Neural progenitor cell (in vitro differentiated cells): Measurements from ENCODE around the gene NSUN2. TPM values are rescaled to one million over a fixed set of nuclear protein-coding genes. Genes with fewer than 3 reads are reported as not detected.

ENCODE experiments used
- DNase-seq: peaks from one replicate; pipeline ENCODE4 v3.0.0-alpha.2; 2016; ENCODE audit warnings: low spot score
- H2AFZ ChIP-seq: fragments of 200-600 bp; sonication (generic); replicated peaks from 2 replicates; pipeline ENCODE4 v1.6.1; 2016; ENCODE audit warnings: antibody characterized with exemption
- H3F3A ChIP-seq: fragments of 200-600 bp; sonication (generic); 2 replicates; pipeline ENCODE4 v1.6.1; 2016; ENCODE audit warnings: antibody characterized with exemption, low read depth
- H3K27ac ChIP-seq: fragments of 200-600 bp; sonication (generic); 2 replicates; pipeline ENCODE4 v1.5.1; 2016; ENCODE audit warnings: mild to moderate bottlenecking
- H3K27me3 ChIP-seq: fragments of 200-600 bp; sonication (generic); 2 replicates; pipeline ENCODE4 v1.6.1; 2016; ENCODE audit warnings: mild to moderate bottlenecking, moderate library complexity
- H3K36me3 ChIP-seq: fragments of 200-600 bp; sonication (generic); 2 replicates; pipeline ENCODE4 v1.5.1; 2016
- H3K4me1 ChIP-seq: fragments of 200-600 bp; sonication (generic); 2 replicates; pipeline ENCODE4 v1.6.1; 2016; ENCODE audit warnings: mixed run types
- H3K4me2 ChIP-seq: fragments of 200-600 bp; sonication (generic); 2 replicates; pipeline ENCODE4 v1.6.1; 2016
- H3K4me3 ChIP-seq: fragments of 200-600 bp; sonication (generic); 2 replicates; pipeline ENCODE4 v1.5.1; 2016
- H3K79me2 ChIP-seq: fragments of 200-600 bp; sonication (generic); 2 replicates; pipeline ENCODE4 v1.6.1; 2016; ENCODE audit warnings: low read depth
- H3K9ac ChIP-seq: fragments of 200-600 bp; sonication (generic); 2 replicates; pipeline ENCODE4 v1.6.1; 2016
- H3K9me3 ChIP-seq: fragments of 200-600 bp; sonication (generic); 2 replicates; pipeline ENCODE4 v1.5.1; 2016; ENCODE audit warnings: low read depth
- H4K20me1 ChIP-seq: fragments of 200-600 bp; sonication (generic); 2 replicates; pipeline ENCODE4 v1.6.1; 2016; ENCODE audit warnings: low read depth
- H3K27ac Mint-ChIP-seq: 3 replicates; pipeline ENCODE4 v1.8.0; 2021; ENCODE audit warnings: mixed read lengths
- H3K27me3 Mint-ChIP-seq: 2 replicates; pipeline ENCODE4 v1.8.0; 2022; ENCODE audit warnings: low read depth, mild to moderate bottlenecking, inconsistent platforms, moderate library complexity, mixed read lengths; ENCODE audit not compliant: insufficient read depth
- H3K36me3 Mint-ChIP-seq: 3 replicates; pipeline ENCODE4 v1.8.0; 2021; ENCODE audit warnings: mixed read lengths
- H3K4me1 Mint-ChIP-seq: 3 replicates; pipeline ENCODE4 v1.8.0; 2021; ENCODE audit warnings: mixed read lengths
- H3K4me3 Mint-ChIP-seq: 3 replicates; pipeline ENCODE4 v1.8.0; 2021; ENCODE audit warnings: mild to moderate bottlenecking, moderate library complexity, mixed read lengths
- H3K9me3 Mint-ChIP-seq: 3 replicates; pipeline ENCODE4 v1.8.0; 2020; ENCODE audit warnings: mixed read lengths
- CTCF ChIP-seq: fragments of 200-600 bp; sonication (generic); IDR thresholded peaks from 2 replicates; pipeline ENCODE4 v1.5.1; 2017; ENCODE audit warnings: antibody characterized with exemption, mild to moderate bottlenecking
- EZH2 ChIP-seq: fragments of 200-600 bp; sonication (generic); IDR thresholded peaks from 2 replicates; pipeline ENCODE4 v1.6.1; 2017; ENCODE audit warnings: antibody characterized with exemption, mild to moderate bottlenecking, moderate library complexity
- EZH2phosphoT487 ChIP-seq: fragments of 200-600 bp; sonication (generic); IDR thresholded peaks from 2 replicates; pipeline ENCODE4 v1.6.1; 2017; ENCODE audit warnings: antibody characterized with exemption
- total RNA-seq: library from RNA; depleted of rRNA; stranded (reverse); fragments of >200 nt; gene quantifications from 2 replicates; pipeline ENCODE4 v1.2.3, GENCODE V29; 2015; ENCODE audit warnings: low replicate concordance

Gene NSUN2
- total RNA-seq = 54.0 and 65.4 TPM in 2 replicates

GRCh38 chr5:6632888-6633468 lies at the start of gene NSUN2, which contains the start of gene SRD5A1:
TSS of gene NSUN2 (minus strand) at chr5:6633044. CDS start at chr5:6632979, 65 bp downstream.
TSS of gene SRD5A1 (plus strand) at chr5:6633440. CDS start at chr5:6633577, 137 bp downstream.
- Histone ChIP-seq H3K4me3 (peak within 1 kb of the TSS; percentile 71), H3K79me2 (peaks cover 79% of the 10 kb centered on the region), H2AFZ (peak within 1 kb of the TSS; percentile 75), H3K4me1 (peaks cover 10% of the 10 kb centered on the region), H3K27me3 (no peaks in the 10 kb centered on the region), H3F3A (no peaks in the 10 kb centered on the region), H3K9me3 (no peaks in the 10 kb centered on the region), H4K20me1 (peaks cover 58% of the 10 kb centered on the region), H3K4me2 (peak within 1 kb of the TSS; percentile 97), H3K27ac (peak within 1 kb of the TSS; percentile 94), H3K36me3 (no peaks in the 10 kb centered on the region), H3K9ac (peak within 1 kb of the TSS; percentile 81)
- peak; percentile 93 for DNase-seq
- H3K4me3 Mint-ChIP-seq = peak within 1 kb of the TSS; percentile 92
- H3K9me3 Mint-ChIP-seq = no peaks in the 10 kb centered on the region
- peaks cover 5% of the 10 kb centered on the region for H3K27me3 Mint-ChIP-seq
- peak within 1 kb of the TSS; percentile 99 for H3K27ac Mint-ChIP-seq
- peaks cover 15% of the 10 kb centered on the region for H3K36me3 Mint-ChIP-seq
- TF ChIP-seq CTCF (no peak), EZH2phosphoT487 (no peak), EZH2 (no peak)
- H3K4me1 Mint-ChIP-seq = peaks cover 36% of the 10 kb centered on the region

DNA sequence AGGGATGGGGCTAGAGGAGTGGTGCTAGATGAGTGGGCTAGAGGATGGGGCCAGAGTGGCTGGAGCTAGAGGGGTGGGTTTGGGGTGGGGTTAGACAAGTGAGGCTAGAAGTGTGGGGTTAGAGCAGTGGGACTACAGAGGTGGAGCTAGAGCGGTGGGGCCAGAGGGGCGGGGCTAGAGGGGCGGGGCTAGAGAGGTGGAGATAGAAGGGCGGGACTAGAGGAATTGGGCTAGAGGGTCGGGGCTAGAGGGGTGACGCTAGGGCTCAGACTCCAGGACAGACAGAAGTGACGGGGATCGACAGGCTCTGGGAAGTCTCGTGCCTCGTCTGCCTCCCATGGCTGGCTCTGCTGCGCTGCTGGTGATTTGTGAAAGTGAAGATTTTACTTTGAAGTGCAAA lies 49.4 kb upstream of the NSUN2 start:
- H3K4me1 ChIP-seq = no peaks in the 10 kb centered on the region
- H3K4me3 ChIP-seq = no peak overlapping the region
- no peak overlapping the region for H3K4me2 ChIP-seq
- no peak overlapping the region for H3K9ac ChIP-seq
- peaks cover 1% of the 10 kb centered on the region for H3F3A ChIP-seq
- H3K27me3 Mint-ChIP-seq = peaks cover 6% of the 10 kb centered on the region
- H3K9me3 ChIP-seq = no peaks in the 10 kb centered on the region
- H3K79me2 ChIP-seq = no peaks in the 10 kb centered on the region
- peaks cover 11% of the 10 kb centered on the region for H3K4me1 Mint-ChIP-seq
- H2AFZ ChIP-seq = no peak overlapping the region
- DNase-seq = peak; percentile 9
- peaks cover 19% of the 10 kb centered on the region for H3K27me3 ChIP-seq
- no peak for TF ChIP-seq CTCF
- TF ChIP-seq EZH2 = no peak
- TF ChIP-seq EZH2phosphoT487 = no peak
- no peaks in the 10 kb centered on the region for H3K9me3 Mint-ChIP-seq
- no peak overlapping the region for H3K27ac Mint-ChIP-seq
- H4K20me1 ChIP-seq = peaks cover 10% of the 10 kb centered on the region
- H3K4me3 Mint-ChIP-seq = no peak overlapping the region
- H3K27ac ChIP-seq = no peak overlapping the region
- no peaks in the 10 kb centered on the region for H3K36me3 ChIP-seq
- no peaks in the 10 kb centered on the region for H3K36me3 Mint-ChIP-seq

GRCh38 chr5:6681682-6682081 lies 48.8 kb upstream of the NSUN2 start:
- H3K27ac Mint-ChIP-seq = no peak overlapping the region
- no peak overlapping the region for H3K27ac ChIP-seq
- H2AFZ ChIP-seq = no peak overlapping the region
- H3K4me3 ChIP-seq = no peak overlapping the region
- H3K9me3 ChIP-seq = no peaks in the 10 kb centered on the region
- H3K9ac ChIP-seq = no peak overlapping the region
- TF ChIP-seq CTCF = no peak
- H3K4me1 Mint-ChIP-seq = peaks cover 12% of the 10 kb centered on the region
- no peak for DNase-seq
- no peaks in the 10 kb centered on the region for H3F3A ChIP-seq
- no peaks in the 10 kb centered on the region for H3K36me3 Mint-ChIP-seq
- peaks cover 6% of the 10 kb centered on the region for H3K27me3 Mint-ChIP-seq
- no peaks in the 10 kb centered on the region for H3K79me2 ChIP-seq
- peaks cover 18% of the 10 kb centered on the region for H3K27me3 ChIP-seq
- no peaks in the 10 kb centered on the region for H3K36me3 ChIP-seq
- peaks cover 10% of the 10 kb centered on the region for H4K20me1 ChIP-seq
- H3K4me2 ChIP-seq = no peak overlapping the region
- no peak overlapping the region for H3K4me3 Mint-ChIP-seq
- H3K9me3 Mint-ChIP-seq = no peaks in the 10 kb centered on the region
- H3K4me1 ChIP-seq = no peaks in the 10 kb centered on the region
